ENCODE data around the gene PER1. TPM values are rescaled to one million over a fixed set of nuclear protein-coding genes. Genes with fewer than 3 reads are reported as not detected.

Gene PER1
- total RNA-seq, 2 donors from 2014 or later, result 59.4 to 75.0 TPM

DNA sequence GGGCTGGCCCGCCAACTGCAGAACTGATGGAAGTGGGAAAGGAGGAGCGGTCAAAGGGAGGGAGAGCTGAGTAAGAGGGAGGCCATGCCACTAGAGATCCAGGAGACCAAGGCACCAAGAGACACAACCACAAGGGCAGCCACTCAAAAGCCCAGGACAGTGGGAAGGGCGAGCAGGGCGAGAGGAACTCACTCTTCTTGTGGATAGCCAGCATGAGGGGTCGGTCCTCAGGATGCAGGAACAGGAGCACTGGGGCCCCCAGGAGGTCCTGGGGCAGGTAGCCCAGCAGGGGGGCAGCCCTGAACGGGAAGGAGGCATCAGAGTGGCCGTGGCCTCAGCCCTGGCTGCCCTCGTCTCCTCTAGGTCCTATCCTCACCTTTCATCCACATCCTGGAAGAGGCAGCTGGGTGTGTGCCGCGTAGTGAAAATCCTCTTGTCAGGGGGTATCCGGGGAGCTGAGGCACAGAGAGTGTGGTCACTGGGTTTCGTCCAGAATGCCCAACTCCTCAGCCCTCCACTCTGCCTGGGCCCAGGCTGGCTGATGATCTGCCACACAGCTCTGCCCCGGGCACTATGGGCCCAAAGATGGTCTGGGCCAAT lies 4.3 kb downstream of the PER1 start:
- Histone ChIP-seq H3K9me3 (no peaks in the 10 kb centered on the region), H3K27ac (peak overlapping the region; percentile 100), H3K4me3 (no peak overlapping the region), H3K4me1 (peaks cover 0 to 61% of the 10 kb centered on the region in 2 donors), H3K27me3 (no peaks in the 10 kb centered on the region), H3K36me3 (peaks cover 89% of the 10 kb centered on the region)
- no peak for DNase-seq (ENCODE audit: low spot score)
- no peak for TF ChIP-seq CTCF (IDR thresholded peaks at IDR 0.05)

DNA sequence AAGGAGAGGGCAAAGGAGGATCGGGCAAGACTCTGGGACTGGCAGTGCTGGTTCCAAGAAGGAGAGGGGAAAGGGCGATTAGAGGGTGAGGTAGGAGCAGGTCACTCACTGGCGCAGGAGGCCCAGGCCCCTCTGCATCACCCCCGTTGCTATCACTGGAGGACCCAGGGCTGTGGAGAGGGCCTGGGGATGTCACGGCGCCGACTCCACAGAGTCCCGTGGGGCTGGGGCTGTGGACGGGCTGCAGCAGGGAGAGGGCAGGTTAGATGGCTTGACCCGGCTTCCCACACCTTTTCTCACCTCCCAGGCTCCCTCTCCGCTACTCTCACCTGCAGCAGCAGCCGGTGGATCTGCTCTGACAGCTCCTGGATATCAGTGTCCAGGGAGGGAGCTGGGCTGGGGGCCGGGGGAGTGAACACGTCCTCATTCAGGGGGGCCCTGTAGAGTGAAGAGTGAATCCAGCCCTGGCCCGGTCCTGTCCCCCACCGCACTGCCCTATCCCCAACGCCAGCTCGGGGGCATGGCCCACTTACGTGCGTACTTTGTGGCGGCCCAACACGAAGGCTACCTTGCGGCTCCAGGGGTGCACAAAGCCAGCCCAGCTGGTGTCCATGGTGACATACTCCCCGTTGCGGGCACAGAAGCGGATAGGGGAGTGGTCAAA lies 4.9 kb downstream of the PER1 start:
- Histone ChIP-seq H3K4me3 (no peak overlapping the region), H3K9me3 (no peaks in the 10 kb centered on the region), H3K4me1 (peaks cover 0 to 55% of the 10 kb centered on the region in 2 donors), H3K36me3 (peaks cover 91% of the 10 kb centered on the region), H3K27ac (peak overlapping the region; percentile 100), H3K27me3 (no peaks in the 10 kb centered on the region)
- no peak for DNase-seq (ENCODE audit: low spot score)
- no peak for TF ChIP-seq CTCF (IDR thresholded peaks at IDR 0.05)

- TF ChIP-seq CTCF (IDR thresholded peaks at IDR 0.05), result no peak
- DNase-seq (ENCODE audit: low spot score), result no peak
- Histone ChIP-seq H3K27ac (peak overlapping the region; percentile 100), H3K9me3 (no peaks in the 10 kb centered on the region), H3K27me3 (no peaks in the 10 kb centered on the region), H3K4me1 (peaks cover 0 to 55% of the 10 kb centered on the region in 2 donors), H3K36me3 (peaks cover 94% of the 10 kb centered on the region), H3K4me3 (no peak overlapping the region)
Measured at GRCh38 chr17:8146381-8147140, 5.6 kb downstream of the PER1 start.

DNA sequence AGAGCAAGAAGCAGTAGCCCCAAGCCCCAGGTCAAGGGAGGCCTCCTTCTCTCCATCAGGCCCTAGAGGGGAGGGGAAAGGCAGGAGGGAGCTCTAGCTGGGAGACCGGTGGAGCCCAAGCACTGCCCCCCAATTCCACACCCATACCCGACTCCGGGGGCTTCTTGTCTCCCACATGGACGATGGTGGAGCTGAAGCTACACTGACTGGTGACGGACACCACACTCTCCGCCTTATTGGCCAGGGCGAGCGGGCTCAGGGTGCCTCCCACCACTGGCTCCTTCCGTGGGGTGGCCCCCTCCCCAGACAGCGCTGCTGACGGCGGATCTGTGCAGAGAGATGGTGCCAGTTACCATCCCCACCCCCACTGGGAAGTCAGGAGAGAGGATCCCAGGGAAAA lies 6.4 kb downstream of the PER1 start:
- Histone ChIP-seq H3K36me3 (peaks cover 100% of the 10 kb centered on the region), H3K4me1 (peaks cover 0 to 54% of the 10 kb centered on the region in 2 donors), H3K27ac (peak overlapping the region; percentile 100), H3K9me3 (no peaks in the 10 kb centered on the region), H3K27me3 (no peaks in the 10 kb centered on the region), H3K4me3 (no peak overlapping the region)
- no peak for TF ChIP-seq CTCF (IDR thresholded peaks at IDR 0.05)
- DNase-seq (ENCODE audit: low spot score), result no peak

- TF ChIP-seq CTCF (IDR thresholded peaks at IDR 0.05), result no peak
- H3K36me3 ChIP-seq, result peaks cover 100% of the 10 kb centered on the region
- peak overlapping the region in 1 of 2 donors; percentile 25 for H3K27ac ChIP-seq
- no peaks in the 10 kb centered on the region for H3K27me3 ChIP-seq
- peaks cover 0 to 54% of the 10 kb centered on the region in 2 donors for H3K4me1 ChIP-seq
- H3K9me3 ChIP-seq, result no peaks in the 10 kb centered on the region
- no peak overlapping the region for H3K4me3 ChIP-seq
- DNase-seq (ENCODE audit: low spot score), result no peak
Measured at GRCh38 chr17:8144401-8145231, 7.6 kb downstream of the PER1 start.
